GM21737 (cell line): ENCODE results near the gene GNG2.

ENCODE experiments used
- ATAC-seq: cut with Tn5 transposase; IDR thresholded peaks from one replicate; pipeline ENCODE4 v1.9.1; 2021; ENCODE audit warnings: mild to moderate bottlenecking, moderate library complexity; ENCODE audit not compliant: unreplicated experiment

The GNG2 gene

DNA sequence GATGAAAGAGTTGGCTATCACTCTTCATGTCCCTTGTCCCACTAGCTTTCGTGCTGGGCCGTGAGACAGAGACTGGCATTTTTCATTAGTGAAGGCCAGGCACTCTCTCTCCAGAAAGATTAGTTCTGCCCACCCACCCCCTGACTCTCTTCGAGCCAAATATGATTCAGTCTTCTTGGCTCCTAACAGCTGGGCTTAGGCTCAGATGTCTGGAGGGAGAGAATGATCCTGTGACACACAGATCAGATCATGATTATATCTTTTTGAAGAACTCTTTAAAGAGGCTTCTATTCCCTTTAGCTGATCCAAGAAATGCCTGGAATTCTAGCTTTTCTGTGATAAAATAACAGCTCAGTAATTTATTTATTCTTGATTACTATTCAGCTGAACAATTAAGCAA lies 5.2 kb upstream of the GNG2 start:
- ATAC-seq, result no peak

DNA sequence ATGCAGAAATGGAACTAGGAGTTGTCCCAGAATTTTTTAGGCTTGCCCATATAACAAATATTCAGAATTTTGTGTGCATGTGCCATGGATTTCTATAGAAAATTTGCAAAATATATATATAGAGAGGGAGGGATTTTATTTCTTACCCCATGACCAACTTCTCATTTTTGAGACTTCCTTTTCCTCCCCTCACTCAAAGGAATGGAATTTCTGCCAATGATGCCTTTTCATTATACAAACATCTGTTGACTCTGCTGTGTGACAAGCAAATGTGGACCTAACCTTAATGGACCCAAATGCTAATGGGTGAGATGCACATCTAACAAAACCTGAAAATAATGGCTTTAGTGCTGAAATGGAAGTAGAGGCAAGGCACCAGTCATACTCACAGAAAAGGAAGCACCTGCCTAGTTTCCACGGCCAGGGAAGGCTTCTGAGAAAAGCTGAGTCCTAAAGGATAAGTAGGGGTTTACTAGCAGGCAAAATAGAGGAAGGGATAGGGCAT lies 3.6 kb upstream of the GNG2 start:
- no peak for ATAC-seq

DNA sequence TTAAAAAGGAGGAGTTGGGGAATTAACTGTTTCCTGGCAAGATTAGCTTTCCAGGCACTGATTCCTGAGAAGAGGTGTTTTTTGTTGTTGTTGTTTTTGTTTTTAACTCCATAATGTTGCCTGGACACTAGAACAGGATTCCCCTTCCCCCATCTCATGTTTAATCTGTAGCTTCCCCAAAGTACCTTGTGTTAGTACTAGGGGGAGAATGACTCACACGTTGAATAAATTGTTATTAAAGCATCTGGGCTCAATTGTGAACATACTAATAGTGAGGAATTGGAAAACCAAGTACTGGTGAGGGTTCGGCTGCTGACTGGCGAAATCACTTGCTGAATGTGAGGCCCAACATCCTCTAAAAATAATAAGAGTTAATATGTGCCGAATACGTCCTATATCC lies 1.3 kb upstream of the GNG2 start:
- no peak for ATAC-seq

DNA sequence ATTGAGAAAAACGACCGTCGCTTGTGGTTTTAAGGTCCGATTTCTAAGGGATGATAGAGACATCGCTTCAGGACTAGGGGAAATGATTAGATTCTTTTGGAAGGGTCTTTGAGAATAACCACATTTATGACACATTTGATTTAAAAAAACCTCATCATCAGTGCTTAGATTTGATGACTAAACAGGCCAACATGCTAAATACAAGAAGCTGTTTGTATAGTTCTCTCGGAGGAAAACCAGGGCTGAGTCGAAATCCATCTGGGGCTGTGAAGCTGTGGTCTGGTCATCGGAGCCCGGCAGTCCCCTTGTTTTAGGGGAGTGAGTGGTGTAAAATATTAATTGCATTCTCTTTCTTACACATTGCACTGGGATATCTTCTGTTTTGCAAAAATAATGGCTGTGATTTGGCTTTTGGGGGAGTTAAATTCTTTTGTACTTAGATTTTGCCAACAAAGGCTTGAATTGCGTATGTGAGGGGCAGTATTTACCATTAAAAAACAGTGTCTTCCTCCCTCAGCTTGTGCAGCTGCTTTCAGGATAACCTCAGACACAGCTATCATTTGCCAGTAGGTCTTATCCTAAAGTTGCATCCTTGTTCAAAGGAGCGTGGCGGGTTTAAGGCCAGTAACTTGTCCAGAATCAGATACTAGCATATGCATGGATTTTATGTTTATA lies 550 bp downstream of the GNG2 start:
- ATAC-seq, result no peak

DNA sequence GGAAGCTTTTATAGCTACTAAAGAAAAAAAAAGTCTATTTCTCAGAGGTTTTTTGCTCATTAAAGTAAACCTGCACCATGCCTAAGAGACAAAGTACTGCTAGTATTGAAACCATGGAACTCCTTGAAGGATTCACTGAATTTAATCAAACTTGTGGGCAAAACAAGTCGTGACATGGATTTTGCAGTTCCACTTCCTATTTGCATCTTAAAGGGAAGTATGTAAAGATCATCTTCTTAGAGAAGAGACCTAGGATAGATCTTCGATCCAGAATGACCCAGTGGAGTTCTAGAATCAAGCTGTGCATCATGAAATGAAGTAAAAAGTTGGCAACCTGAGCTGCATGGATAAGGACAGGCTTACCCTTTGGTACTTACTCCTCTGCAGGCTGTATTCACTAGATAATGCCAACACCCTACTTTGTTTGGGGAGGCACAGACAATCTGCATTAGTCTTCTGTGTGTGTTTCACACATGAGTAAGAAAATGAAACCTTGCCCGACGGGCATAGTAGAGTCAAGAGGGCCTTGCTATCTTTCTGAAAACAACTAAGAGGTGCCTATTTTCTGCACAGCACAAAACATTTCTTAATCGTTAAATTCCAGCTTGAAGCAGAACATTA lies 1.9 kb downstream of the GNG2 start:
- ATAC-seq, result no peak

DNA sequence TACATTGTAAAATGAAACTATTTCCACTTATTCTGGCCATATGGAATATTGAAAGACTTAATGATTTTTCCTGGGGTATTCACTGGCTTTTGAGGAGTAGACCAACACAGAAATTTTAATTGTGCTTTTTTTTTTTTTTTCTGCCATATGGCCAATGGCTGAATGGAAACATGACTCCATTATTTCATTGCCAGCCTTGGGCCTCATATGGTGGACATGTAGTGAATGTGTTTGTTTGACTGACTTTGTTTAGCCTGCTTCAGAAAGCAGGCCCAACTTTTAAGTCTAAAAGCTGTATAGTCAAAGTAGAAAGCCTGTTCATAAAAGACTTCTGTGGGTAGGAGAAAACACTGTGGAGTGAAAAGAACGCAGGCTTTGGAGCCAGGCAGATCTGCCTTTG lies 2.4 kb downstream of the GNG2 start:
- ATAC-seq, result no peak

DNA sequence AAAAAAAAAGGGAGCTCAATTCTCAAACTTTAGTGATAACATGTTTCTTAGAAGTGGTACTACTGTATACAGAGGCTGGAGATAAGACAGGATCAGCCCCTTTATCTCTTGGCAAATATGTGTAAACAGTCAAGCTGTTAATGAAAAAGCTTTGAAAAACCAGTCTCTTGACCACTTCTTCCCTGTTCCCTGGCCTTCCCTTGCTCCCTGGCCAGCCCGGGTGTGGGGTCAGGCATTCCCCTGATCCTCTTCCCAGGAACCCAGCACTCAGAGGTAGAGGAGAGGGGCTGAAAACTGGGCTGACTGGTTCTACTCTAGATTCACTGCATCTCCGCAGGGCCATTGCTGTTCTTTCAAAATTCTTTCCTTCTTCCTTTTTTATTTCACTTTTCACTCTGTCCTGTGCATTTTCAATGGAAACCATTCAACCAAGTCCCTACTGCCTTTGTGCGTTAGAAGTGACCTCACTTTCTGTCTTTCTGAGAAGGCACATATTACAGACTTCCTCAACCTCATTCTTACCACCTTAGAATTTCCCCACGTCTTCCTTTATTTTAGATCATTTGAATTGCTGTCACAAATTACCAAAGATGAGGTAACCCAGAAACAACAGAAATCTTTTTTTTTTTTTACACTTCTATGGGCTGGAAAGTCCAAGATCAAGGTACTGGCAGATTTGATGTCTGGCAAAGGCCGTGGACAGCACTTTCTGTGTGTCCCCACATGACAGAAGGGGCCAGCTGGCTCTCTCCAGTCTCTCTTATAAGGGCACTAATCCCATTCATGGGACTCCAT lies 5.7 kb downstream of the GNG2 start:
- peak; percentile 50 for ATAC-seq

DNA sequence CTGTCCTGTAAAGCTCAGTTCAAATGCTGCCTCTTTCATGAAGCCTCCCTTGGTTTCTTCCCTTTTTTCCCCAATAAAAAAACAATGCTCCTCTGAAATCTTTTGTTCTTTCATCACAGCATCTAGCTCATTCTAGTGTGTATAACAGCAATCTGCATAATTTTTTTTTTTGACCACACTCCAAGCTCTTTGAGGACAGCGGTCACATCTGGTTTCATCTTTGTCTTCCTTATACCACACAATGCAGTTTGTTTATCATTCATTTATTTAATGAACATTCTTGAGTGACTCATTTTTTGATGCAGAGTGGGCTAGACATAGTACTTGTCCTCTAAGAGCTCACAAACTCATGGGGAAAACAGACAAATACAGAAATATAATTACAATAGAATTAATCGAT lies 7.3 kb downstream of the GNG2 start:
- ATAC-seq, result no peak

DNA sequence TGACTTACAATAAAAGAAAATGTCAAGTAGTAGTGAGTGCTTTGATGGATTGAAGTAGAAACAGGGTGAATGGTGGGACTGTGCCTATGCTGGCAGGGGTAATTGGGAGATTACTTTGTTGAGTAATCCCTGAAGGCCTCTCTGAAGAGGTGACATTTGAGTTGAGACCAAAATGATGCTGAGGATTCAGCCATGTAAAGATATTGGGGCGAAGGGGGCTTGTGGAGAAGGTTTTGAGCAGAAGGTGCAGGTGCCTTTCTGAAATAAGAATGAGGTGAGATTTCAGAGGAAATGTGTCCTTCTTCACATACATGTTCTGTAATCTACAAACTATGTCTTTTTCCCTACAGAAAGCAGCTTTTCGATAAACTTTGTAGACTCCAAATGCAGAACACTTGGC lies 8.0 kb downstream of the GNG2 start:
- no peak for ATAC-seq

DNA sequence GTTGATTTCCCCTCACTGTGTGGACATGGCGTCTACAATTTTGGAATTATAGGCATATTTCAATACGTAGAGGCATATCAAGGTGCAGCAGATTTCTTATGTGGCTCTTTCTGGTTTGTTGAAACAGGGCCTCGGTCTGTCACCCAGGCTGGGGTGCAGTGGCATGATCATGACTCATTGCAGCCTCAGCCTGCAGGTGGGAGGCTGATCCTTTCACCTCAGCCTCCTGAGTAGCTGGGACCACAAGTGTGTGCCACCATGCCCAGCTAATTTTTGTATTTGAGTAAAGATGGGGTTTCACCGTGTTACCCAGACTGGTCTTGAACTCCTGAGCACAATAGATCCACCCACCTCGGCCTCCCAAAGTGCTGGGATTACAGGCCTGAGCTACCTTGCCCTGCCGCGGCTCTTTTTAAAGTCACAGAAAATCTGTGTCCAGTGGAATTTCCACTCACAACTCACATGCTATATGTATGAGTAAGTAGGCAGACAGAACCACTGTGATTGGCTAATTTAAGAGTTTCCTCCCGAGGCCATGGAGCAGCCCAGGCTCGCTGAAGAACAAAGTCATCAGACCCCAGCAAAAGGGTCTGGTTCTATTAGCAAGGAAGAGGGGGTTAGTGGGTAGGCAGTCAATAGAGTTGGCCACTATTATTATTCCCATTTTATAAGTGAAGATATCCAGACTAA lies 9.1 kb downstream of the GNG2 start:
- no peak for ATAC-seq

DNA sequence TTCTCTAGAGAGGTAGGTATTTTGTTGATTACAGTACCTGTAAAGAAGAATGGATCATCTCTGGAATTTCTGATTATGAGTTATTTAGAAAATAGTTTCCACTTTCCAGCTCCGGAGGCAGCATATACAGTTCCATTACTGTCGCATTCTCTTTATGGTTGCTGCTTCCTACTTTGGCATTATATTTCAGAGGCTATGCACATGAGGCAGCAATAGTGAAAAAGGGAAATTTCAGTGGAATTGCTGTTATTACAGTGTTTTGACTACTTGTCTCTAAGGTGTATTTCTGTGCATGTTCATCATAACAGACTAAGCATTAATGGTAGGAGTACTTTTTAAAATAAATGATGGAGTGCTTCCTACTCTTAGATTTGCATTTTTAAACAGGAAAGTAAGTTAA lies 10.2 kb downstream of the GNG2 start:
- ATAC-seq, result no peak

DNA sequence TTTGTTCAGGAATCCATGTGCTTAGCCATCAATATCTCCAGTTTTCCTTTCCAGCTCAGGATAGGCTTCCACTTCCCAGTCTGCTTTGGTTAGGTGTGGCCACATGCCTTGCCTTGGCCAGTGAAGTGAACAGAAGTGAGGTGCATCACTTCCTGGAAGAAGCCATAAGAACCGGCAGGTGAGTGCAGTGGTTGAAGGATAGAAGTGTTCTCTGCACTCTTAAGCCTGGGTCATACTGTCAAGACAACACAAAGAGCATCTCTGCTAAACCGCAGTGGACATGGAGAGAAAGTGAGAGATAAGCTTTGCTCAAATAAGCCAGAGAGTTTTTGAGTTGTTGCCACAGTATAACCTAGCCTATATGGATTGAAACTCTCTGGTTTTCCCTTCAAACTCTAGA lies 11.4 kb downstream of the GNG2 start:
- ATAC-seq, result no peak

DNA sequence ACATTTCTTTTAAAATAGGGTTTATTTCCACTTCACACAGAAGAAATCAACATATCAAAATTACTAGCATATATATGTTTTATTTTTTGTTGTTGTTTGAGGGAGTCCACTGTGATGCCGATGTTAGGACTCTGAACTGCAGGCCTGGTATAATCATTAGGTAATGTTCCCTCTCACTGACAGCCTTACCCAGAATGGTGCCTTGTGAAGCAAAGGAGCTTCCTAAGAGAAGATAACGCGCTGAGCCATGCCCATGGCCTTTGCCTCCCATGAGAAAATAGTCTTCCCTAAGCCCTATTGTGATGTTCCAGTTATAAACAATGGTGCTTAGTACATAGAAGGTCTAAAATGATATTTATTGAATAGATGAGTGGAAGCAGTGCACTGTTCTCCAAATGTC lies 12.0 kb downstream of the GNG2 start:
- no peak for ATAC-seq

DNA sequence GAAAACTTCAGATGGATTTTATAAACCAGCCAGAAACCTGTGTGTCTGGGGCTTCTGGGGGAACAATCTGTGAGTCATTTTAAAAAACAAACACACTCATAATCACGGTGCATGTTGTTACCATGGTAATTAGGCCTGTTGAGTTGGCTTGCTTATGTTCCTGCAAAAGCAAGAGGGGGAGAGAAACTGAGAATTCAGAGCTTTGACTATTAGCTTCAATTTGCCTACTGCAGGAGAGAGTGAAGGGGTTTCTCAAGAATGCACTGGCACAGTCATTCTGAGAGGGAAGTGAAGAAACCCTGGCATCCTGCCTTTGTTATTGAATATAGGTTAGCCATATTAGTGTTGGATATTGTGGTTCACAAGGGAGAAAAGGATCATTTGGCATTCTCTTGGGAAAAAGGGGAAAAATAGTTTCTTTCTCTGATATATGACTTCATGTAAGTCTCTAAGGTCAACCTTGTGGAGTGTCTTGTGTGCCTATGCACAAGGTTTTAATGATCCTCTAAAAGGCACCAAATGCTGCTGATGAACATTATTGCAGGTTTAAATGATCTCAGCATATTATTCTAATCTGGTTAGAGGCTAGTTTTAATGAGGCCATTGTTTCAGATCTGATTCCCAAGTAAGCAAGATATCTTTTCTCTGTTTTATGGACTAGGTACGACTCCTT lies 12.9 kb downstream of the GNG2 start:
- ATAC-seq, result peak; percentile 91

DNA sequence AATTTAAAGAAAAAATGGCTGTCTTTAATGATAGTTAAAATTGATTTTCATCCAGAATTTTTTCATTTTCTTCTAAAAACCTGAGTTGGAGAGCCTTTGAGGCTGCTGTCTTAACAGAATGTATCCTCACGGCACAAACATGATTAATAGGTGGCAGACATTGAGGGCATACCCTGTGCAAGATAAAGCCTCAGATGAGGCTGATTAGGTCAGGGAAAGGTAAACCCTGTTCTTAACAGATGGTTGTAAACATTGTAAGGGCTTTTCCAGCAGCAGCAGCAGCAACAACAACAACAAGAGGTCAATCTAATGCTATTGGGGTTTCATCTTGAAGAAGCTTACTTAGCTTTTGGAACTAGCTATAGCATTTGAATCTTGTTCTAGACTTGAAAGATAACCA lies 17.4 kb downstream of the GNG2 start:
- no peak for ATAC-seq

DNA sequence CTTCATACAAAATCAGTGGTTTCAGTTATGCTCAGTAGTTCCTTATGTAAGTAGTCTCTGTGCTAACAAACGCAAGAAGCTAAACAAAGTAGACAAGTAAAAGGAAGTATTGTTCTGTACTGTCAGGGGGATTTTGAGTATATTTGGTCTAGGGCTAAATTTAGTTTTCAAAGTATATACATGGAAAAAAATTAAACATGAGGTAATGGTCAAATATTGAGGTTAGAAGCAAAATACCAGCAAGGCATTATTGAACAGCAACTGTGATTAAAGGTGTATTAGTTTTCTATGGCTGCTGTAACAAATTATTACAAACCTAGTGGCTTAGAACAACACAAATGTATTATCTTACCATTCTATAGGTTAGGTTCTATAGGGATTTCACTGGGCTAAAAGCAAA lies 18.8 kb downstream of the GNG2 start:
- ATAC-seq, result no peak

DNA sequence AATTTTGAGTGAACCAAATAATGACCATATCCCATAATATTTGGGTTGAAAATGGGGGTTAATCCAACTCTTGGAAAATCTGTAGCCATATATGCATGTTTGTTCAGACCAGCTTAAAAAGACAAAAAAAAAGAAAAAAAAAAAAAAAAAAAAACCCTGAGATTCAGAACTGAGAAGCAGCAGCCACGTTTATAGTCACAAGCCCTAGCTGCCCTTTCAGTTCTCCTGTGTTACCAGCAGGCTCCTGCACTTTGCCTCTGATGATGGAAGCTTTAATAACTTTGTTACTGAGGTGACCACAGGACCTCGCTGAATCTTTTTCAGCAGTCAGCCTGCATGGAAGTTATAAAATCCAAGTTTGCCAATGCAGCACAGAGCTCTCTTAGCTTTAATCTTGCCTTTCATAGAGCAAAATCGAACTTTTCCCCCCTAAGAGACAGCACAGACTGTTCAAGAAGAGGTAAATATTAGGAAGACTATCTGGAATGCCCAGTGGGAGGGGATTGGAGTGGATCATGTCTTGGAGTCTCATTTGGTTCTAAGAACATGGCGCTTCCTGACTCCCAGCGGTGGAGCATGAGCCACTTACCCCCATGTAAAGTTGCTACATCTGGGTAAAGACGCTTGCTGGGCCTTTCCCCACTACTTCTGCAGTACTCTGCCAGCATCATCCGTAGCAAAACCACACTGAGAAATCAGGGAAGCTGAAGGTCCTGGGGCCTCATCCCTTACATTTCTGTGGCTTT lies 20.6 kb downstream of the GNG2 start:
- peak; percentile 48 for ATAC-seq

DNA sequence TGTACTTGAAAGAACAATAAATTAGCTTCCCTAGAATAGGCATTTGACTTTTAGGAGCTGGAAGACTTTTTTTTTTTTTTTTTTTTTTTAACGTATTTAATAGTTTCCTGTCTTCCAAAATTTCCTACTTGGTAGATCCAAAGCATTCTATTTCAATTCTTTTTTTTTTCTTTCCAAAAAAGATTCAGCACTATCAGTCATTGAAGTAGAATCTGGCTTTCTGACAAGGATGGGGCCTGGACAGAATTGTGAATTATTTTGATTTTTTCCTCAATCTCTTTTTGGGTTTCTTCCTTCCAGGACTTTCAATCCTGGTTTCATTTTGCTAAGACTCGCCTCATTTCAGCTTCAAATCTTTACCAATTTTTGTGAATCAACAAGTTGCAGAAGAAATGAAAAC lies 21.2 kb downstream of the GNG2 start:
- ATAC-seq, result no peak

DNA sequence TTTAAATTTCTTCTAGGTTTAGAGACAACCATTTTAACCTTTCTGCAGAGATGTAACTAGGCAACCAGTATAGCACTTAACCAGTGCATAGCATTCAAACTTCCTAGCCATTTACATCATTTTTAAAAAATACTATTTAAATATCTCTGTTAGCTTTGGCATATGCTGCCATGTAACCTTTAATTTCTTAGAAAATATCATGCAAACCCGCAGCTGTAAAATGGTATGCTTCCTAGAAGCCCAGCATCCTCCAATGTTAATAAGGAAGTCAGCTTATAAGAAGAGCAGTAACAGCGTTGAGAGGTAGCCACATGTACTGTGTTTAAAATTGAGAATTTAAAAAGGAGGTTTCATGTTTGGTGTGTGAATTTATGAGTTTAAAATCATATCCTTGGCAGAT lies 22.8 kb downstream of the GNG2 start:
- ATAC-seq, result no peak
